ENCODE results near the gene CEP112.

CEP112 gene

GRCh38 chr17:65896889-65897288 lies 295.0 kb downstream of the CEP112 start:
- H3K27me3 ChIP-seq (ENCODE audit: control insufficient read depth, insufficient read depth, low read length): no peaks in the 10 kb centered on the region

DNA sequence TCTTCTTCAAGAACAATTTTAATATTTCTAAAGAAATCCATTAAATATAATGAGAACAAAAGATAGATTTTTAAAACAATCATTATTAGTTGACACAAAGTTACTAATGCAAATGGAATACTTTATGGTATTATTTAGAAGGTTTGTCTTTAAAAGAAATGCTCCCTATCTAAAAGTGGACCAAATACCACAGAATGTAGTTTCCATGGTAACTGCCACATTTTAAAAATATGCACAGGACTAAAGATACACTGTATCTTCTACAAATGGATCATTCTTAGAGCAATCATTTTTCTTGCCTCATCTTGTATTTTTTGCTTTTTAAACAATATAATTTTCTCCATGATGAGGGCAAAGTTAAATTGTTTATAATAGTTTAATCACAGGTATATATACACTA lies 296.0 kb downstream of the CEP112 start:
- no peaks in the 10 kb centered on the region for H3K27me3 ChIP-seq (ENCODE audit: control insufficient read depth, insufficient read depth, low read length)
- no peaks in the 10 kb centered on the region for H3K4me1 ChIP-seq (ENCODE audit: control insufficient read depth, insufficient read depth, low read length)
- H3K9me3 ChIP-seq (ENCODE audit: control insufficient read depth, insufficient read depth, low read length): no peaks in the 10 kb centered on the region
- H3K27ac ChIP-seq (ENCODE audit: low read length): no peak overlapping the region
- H3K4me3 ChIP-seq (ENCODE audit: low read length): no peak overlapping the region
- DNase-seq (ENCODE audit: low read depth, low spot score): no peak
- H3K36me3 ChIP-seq (ENCODE audit: control insufficient read depth, insufficient read depth, low read length): no peaks in the 10 kb centered on the region

More at GRCh38 chr17:65896889-65897288, 295.0 kb downstream of the CEP112 start:
- Histone ChIP-seq H3K4me3 (ENCODE audit: low read length) (no peak overlapping the region), H3K9me3 (ENCODE audit: control insufficient read depth, insufficient read depth, low read length) (no peaks in the 10 kb centered on the region), H3K27ac (ENCODE audit: low read length) (no peak overlapping the region), H3K4me1 (ENCODE audit: control insufficient read depth, insufficient read depth, low read length) (no peaks in the 10 kb centered on the region), H3K36me3 (ENCODE audit: control insufficient read depth, insufficient read depth, low read length) (no peaks in the 10 kb centered on the region)
- no peak for DNase-seq (ENCODE audit: low read depth, low spot score)

DNA sequence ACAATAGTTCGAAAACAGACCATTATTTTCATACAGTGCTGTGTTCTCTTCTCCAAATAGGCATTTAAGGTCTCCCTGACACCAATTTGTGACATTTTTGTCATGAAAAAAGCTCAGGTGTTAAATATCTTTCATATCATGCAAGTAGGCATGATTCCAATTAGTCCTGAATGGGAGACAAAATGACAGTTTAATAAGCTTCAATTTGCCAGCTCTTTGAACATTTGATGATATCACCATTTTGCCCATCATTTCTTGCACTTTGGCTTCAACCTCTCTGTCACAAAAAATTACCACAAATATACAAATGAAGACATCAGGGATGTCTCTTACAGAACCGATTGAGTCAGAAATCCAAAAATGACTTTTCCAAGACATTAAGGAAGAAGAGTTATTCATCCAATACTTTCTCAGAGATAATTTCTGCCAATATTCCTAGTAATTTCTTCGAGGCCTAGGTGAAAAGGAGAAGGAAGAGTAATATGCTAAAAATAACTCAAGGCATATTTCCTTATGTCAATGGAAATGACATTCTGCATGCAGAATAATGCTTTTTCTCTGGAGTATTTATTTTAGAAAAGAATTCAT lies 298.1 kb downstream of the CEP112 start:
- WGBS (ENCODE audit: insufficient coverage, insufficient read length): no CpG with 5 or more reads among the region's 3 CpGs
- H3K9me3 ChIP-seq (ENCODE audit: control insufficient read depth, insufficient read depth, low read length): no peaks in the 10 kb centered on the region
- no peaks in the 10 kb centered on the region for H3K27me3 ChIP-seq (ENCODE audit: control insufficient read depth, insufficient read depth, low read length)
- no peaks in the 10 kb centered on the region for H3K4me1 ChIP-seq (ENCODE audit: control insufficient read depth, insufficient read depth, low read length)
- no peak overlapping the region for H3K27ac ChIP-seq (ENCODE audit: low read length)
- H3K4me3 ChIP-seq (ENCODE audit: low read length): no peak overlapping the region
- DNase-seq (ENCODE audit: low read depth, low spot score): no peak
- H3K36me3 ChIP-seq (ENCODE audit: control insufficient read depth, insufficient read depth, low read length): no peaks in the 10 kb centered on the region

GRCh38 chr17:65892912-65893377 lies 299.0 kb downstream of the CEP112 start:
- H3K27me3 ChIP-seq (ENCODE audit: control insufficient read depth, insufficient read depth, low read length): no peaks in the 10 kb centered on the region
- no peaks in the 10 kb centered on the region for H3K36me3 ChIP-seq (ENCODE audit: control insufficient read depth, insufficient read depth, low read length)
- H3K4me3 ChIP-seq (ENCODE audit: low read length): no peak overlapping the region
- no peaks in the 10 kb centered on the region for H3K9me3 ChIP-seq (ENCODE audit: control insufficient read depth, insufficient read depth, low read length)
- no peaks in the 10 kb centered on the region for H3K4me1 ChIP-seq (ENCODE audit: control insufficient read depth, insufficient read depth, low read length)
- WGBS (ENCODE audit: insufficient coverage, insufficient read length): no CpG with 5 or more reads among the region's 5 CpGs
- H3K27ac ChIP-seq (ENCODE audit: low read length): no peak overlapping the region
- no peak for DNase-seq (ENCODE audit: low read depth, low spot score)

GRCh38 chr17:65891231-65891735 lies 300.6 kb downstream of the CEP112 start:
- no peak for DNase-seq (ENCODE audit: low read depth, low spot score)
- H3K27ac ChIP-seq (ENCODE audit: low read length): no peak overlapping the region
- no peaks in the 10 kb centered on the region for H3K9me3 ChIP-seq (ENCODE audit: control insufficient read depth, insufficient read depth, low read length)
- no peak overlapping the region for H3K4me3 ChIP-seq (ENCODE audit: low read length)
- no peaks in the 10 kb centered on the region for H3K36me3 ChIP-seq (ENCODE audit: control insufficient read depth, insufficient read depth, low read length)
- H3K27me3 ChIP-seq (ENCODE audit: control insufficient read depth, insufficient read depth, low read length): no peaks in the 10 kb centered on the region
- H3K4me1 ChIP-seq (ENCODE audit: control insufficient read depth, insufficient read depth, low read length): no peaks in the 10 kb centered on the region
- no CpG with 5 or more reads among the region's 7 CpGs for WGBS (ENCODE audit: insufficient coverage, insufficient read length)

DNA sequence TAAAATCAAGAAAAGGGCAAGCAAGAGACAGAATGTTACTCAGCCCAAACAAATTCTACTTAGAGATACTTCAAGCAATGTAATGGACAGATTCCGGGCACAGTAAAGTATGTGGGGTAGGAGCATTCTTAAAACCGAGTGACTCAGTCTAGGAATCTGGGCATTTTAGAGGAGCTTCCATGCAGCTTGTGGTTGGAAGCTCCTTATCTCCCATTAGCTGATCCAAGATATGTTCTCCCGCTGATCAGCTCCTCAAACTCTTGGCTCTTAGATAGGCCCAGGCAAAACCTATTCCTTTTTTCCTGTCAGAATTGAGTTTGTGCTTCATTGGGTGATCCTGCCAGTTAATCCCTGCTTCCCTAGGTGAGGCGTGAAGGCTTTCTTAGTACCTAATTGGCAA lies 303.3 kb downstream of the CEP112 start:
- no peak overlapping the region for H3K27ac ChIP-seq (ENCODE audit: low read length)
- no peaks in the 10 kb centered on the region for H3K4me1 ChIP-seq (ENCODE audit: control insufficient read depth, insufficient read depth, low read length)
- WGBS (ENCODE audit: insufficient coverage, insufficient read length): no CpG with 5 or more reads among the region's 4 CpGs
- no peaks in the 10 kb centered on the region for H3K27me3 ChIP-seq (ENCODE audit: control insufficient read depth, insufficient read depth, low read length)
- DNase-seq (ENCODE audit: low read depth, low spot score): no peak
- H3K4me3 ChIP-seq (ENCODE audit: low read length): no peak overlapping the region
- H3K36me3 ChIP-seq (ENCODE audit: control insufficient read depth, insufficient read depth, low read length): no peaks in the 10 kb centered on the region
- H3K9me3 ChIP-seq (ENCODE audit: control insufficient read depth, insufficient read depth, low read length): no peaks in the 10 kb centered on the region

- H3K27me3 ChIP-seq (ENCODE audit: control insufficient read depth, insufficient read depth, low read length): no peaks in the 10 kb centered on the region
- H3K9me3 ChIP-seq (ENCODE audit: control insufficient read depth, insufficient read depth, low read length): no peaks in the 10 kb centered on the region
- WGBS (ENCODE audit: insufficient coverage, insufficient read length): no CpG with 5 or more reads among the region's 6 CpGs
- no peak for DNase-seq (ENCODE audit: low read depth, low spot score)
- H3K4me3 ChIP-seq (ENCODE audit: low read length): no peak overlapping the region
- no peak overlapping the region for H3K27ac ChIP-seq (ENCODE audit: low read length)
- H3K4me1 ChIP-seq (ENCODE audit: control insufficient read depth, insufficient read depth, low read length): no peaks in the 10 kb centered on the region
- H3K36me3 ChIP-seq (ENCODE audit: control insufficient read depth, insufficient read depth, low read length): no peaks in the 10 kb centered on the region
These were observed 305.4 kb downstream of the CEP112 start for GRCh38 chr17:65886315-65887245.

DNA sequence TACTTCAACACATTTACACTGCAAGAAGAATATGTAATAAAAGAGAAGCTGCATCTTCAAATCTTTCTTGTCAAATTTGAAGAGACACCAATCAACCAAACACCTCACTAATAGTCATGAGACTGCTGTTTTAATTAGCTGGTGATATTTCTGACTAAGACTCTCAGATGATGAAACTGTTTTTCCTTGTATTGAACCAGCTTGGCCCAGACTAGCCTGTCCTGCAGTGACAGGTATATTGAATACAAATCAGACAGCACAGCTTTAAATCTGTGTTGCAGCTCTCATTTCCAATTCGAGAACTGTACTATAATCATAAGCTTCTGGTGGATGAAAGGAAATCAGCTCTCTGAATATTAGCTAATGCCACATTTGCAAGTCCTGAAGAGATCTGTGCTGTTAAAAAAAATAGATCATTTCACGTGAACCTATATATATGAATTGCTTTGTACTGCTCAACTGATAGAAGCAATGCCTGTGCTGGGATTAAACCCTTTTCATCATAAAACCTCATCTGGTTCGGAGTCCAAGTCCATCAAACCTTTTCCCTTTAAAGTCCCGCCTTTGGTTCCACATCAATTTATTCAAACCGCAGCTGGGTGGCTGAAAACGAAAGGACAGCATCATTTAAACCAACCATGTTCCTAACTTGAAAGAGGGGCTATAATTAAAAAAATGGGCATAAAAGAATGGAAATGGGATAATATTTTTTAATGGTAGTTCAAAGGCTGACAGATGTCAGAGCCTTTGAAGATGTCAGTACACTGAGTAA lies 306.2 kb downstream of the CEP112 start:
- no CpG with 5 or more reads among the region's 6 CpGs for WGBS (ENCODE audit: insufficient coverage, insufficient read length)
- no peak overlapping the region for H3K27ac ChIP-seq (ENCODE audit: low read length)

DNA sequence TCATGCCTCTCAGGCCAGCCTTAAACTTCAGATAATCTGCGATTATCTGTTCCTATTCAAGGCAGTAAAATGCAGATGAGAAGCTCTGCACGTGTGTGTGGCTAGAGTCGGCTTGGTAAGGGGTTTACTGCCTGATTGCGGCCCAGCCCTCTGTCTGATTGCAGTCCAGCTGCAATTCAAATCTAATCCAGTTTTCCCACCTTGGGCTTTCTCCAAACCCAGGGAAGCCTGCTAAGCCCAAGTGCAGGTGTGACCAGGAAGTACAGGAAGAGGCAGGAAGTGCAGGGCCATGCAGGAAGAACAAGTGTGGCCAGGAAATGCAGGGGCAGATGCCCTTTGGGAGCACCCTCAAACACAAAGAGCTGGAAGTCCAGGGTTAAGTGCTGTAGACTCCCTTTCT lies 314.9 kb downstream of the CEP112 start:
- no peak for DNase-seq (ENCODE audit: low read depth, low spot score)
- H3K9me3 ChIP-seq (ENCODE audit: control insufficient read depth, insufficient read depth, low read length): no peaks in the 10 kb centered on the region
- H3K27me3 ChIP-seq (ENCODE audit: control insufficient read depth, insufficient read depth, low read length): no peaks in the 10 kb centered on the region
- no peak overlapping the region for H3K4me3 ChIP-seq (ENCODE audit: low read length)
- no peaks in the 10 kb centered on the region for H3K4me1 ChIP-seq (ENCODE audit: control insufficient read depth, insufficient read depth, low read length)
- H3K36me3 ChIP-seq (ENCODE audit: control insufficient read depth, insufficient read depth, low read length): no peaks in the 10 kb centered on the region
- no peak overlapping the region for H3K27ac ChIP-seq (ENCODE audit: low read length)
- WGBS (ENCODE audit: insufficient coverage, insufficient read length): no CpG with 5 or more reads among the region's 4 CpGs

More for the DNA sequence above, 306.2 kb downstream of the CEP112 start:
- H3K27me3 ChIP-seq (ENCODE audit: control insufficient read depth, insufficient read depth, low read length): no peaks in the 10 kb centered on the region
- no peaks in the 10 kb centered on the region for H3K4me1 ChIP-seq (ENCODE audit: control insufficient read depth, insufficient read depth, low read length)
- no peak for DNase-seq (ENCODE audit: low read depth, low spot score)
- no peaks in the 10 kb centered on the region for H3K36me3 ChIP-seq (ENCODE audit: control insufficient read depth, insufficient read depth, low read length)
- no peak overlapping the region for H3K4me3 ChIP-seq (ENCODE audit: low read length)
- no peaks in the 10 kb centered on the region for H3K9me3 ChIP-seq (ENCODE audit: control insufficient read depth, insufficient read depth, low read length)

GRCh38 chr17:65868881-65869280 lies 323.1 kb downstream of the CEP112 start:
- Histone ChIP-seq H3K4me1 (ENCODE audit: control insufficient read depth, insufficient read depth, low read length) (0 out of 2 replicates have a peak, but pooled peaks cover 1% of the 10 kb centered on the region), H3K27ac (ENCODE audit: low read length) (no peak overlapping the region), H3K4me3 (ENCODE audit: low read length) (no peak overlapping the region), H3K9me3 (ENCODE audit: control insufficient read depth, insufficient read depth, low read length) (no peaks in the 10 kb centered on the region), H3K27me3 (ENCODE audit: control insufficient read depth, insufficient read depth, low read length) (no peaks in the 10 kb centered on the region), H3K36me3 (ENCODE audit: control insufficient read depth, insufficient read depth, low read length) (no peaks in the 10 kb centered on the region)
- DNase-seq (ENCODE audit: low read depth, low spot score): no peak
- WGBS (ENCODE audit: insufficient coverage, insufficient read length): no CpG with 5 or more reads among the region's 3 CpGs
